Measurements from ENCODE around the gene DLK2. TPM values are rescaled to one million over a fixed set of nuclear protein-coding genes. Genes with fewer than 3 reads are reported as not detected.

The DLK2 gene
- total and polyA plus RNA-seq, 2 of the 13 experiments (the other 11 are each of a cell fraction or from before 2014, with no cell fraction given): 1.2 to 3.8 TPM

GRCh38 chr6:43477235-43478007 lies 22.1 kb upstream of the DLK2 start, which contains the start of gene TJAP1 (continued):
- TF ChIP-seq ZFP36L1 (CRISPR knock-in tag; IDR thresholded peaks at IDR 0.05): 0 out of 2 replicates have a peak, but pooled peaks have one; percentile 51
- peak; percentile 42; the same call in 1 of the 2 replicates for TF ChIP-seq ZNF12 (CRISPR knock-in tag; IDR thresholded peaks at IDR 0.05)
- TF ChIP-seq ZNF598 (CRISPR knock-in tag; IDR thresholded peaks at IDR 0.05; ENCODE audit: borderline replicate concordance): no peak
- no peak for TF ChIP-seq ATM (IDR thresholded peaks at IDR 0.05; ENCODE audit: borderline replicate concordance)
- TF ChIP-seq ZBTB1 (CRISPR knock-in tag; IDR thresholded peaks at IDR 0.05; ENCODE audit: borderline replicate concordance): no peak
- no peak for TF ChIP-seq KDM1A (CRISPR knock-in tag; IDR thresholded peaks at IDR 0.05)
- no peak; the same call in 1 of the 2 replicates for TF ChIP-seq HOXA5 (CRISPR knock-in tag; IDR thresholded peaks at IDR 0.05)
- TF ChIP-seq ZBTB44 (CRISPR knock-in tag; IDR thresholded peaks at IDR 0.05): no peak
- TF ChIP-seq HNF1A (IDR thresholded peaks at IDR 0.05; ENCODE audit: low read depth): no peak
- TF ChIP-seq HNF1A (CRISPR knock-in tag; IDR thresholded peaks at IDR 0.05; ENCODE audit: borderline replicate concordance): 0 out of 2 replicates have a peak, but pooled peaks have one; percentile 39
- 0 out of 2 replicates have a peak, but pooled peaks have one; percentile 54 for TF ChIP-seq PPARG (CRISPR knock-in tag; conservative IDR thresholded peaks at IDR 0.05)
- TF ChIP-seq SP1 (IDR thresholded peaks at IDR 0.05): no peak
- peak; percentile 89 for TF ChIP-seq SP1 (CRISPR knock-in tag; IDR thresholded peaks at IDR 0.05)
- TF ChIP-seq ZKSCAN1 (IDR thresholded peaks at IDR 0.05; ENCODE audit: low read length): no peak
- TF ChIP-seq SMARCC2 (IDR thresholded peaks at IDR 0.05): no peak
- TF ChIP-seq ZNF224 (CRISPR knock-in tag; IDR thresholded peaks at IDR 0.05): no peak
- no peak for TF ChIP-seq ZNF746 (CRISPR knock-in tag; IDR thresholded peaks at IDR 0.05)
- TF ChIP-seq PLRG1 (conservative IDR thresholded peaks at IDR 0.05): no peak
- no peak for TF ChIP-seq RELA (CRISPR knock-in tag; IDR thresholded peaks at IDR 0.05)
- no peak for TF ChIP-seq PRDM4 (CRISPR knock-in tag; IDR thresholded peaks at IDR 0.05; ENCODE audit: borderline replicate concordance)
- TF ChIP-seq ZNF33A (CRISPR knock-in tag; IDR thresholded peaks at IDR 0.05; ENCODE audit: borderline replicate concordance): no peak
- TF ChIP-seq PAX8 (CRISPR knock-in tag; IDR thresholded peaks at IDR 0.05; ENCODE audit: borderline replicate concordance): 0 out of 2 replicates have a peak, but pooled peaks have one; percentile 74
